GM13976 (cell line): Measurements from ENCODE around the gene DCDC1.
A peak's percentile ranks its signal among the peaks of the same experiment; 100 is the strongest.

Experiments used
- DNase-seq: peaks from one replicate; pipeline ENCODE4 v3.0.0; 2012; ENCODE audit warnings: low spot score
- in situ Hi-C: fragments of 300-500 bp; cut with MboI; formaldehyde crosslinking; loops from one replicate; pipeline ENCODE4 v1.12.0; 2022; ENCODE audit warnings: low sequenced_read_pairs, mixed read lengths, inconsistent platforms; ENCODE audit not compliant: unreplicated experiment
- TF ChIP-seq, protein P1 (sequence below): IDR thresholded peaks from 2 replicates; pipeline ENCODE4 v1.5.1; 2012; ENCODE audit warnings: borderline replicate concordance, mild to moderate bottlenecking; ENCODE audit not compliant: insufficient read depth; ENCODE audit errors: extremely low read depth, missing control alignments, control extremely low read depth

Gene DCDC1

DNA sequence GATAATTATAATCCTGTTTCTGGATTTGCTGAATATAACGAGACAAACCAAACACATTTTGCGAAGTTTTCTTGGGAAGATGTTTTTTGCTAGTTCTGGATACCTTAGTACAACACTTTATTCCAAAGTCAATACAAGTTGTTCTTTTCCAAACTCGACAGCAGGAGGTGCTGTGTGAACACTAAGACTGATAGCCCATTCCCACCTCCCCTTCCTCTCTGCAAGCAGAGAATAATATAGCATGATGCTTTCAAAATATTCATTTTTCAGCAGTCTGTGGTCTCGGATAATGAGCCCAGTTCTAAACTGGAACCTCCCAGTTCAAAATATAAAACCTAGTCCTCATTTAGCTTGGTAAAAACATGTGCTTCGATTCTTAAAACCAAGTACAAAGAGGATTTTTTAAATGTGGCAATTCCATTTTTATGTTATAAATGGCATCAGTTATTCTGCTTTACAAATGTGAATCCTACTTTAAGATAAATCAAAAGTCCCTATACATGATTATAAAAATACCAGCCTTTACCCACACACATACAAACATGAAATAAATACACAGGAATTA lies 129.1 kb downstream of the DCDC1 start:
- DNase-seq, result no peak
- TF ChIP-seq, protein P1, sequence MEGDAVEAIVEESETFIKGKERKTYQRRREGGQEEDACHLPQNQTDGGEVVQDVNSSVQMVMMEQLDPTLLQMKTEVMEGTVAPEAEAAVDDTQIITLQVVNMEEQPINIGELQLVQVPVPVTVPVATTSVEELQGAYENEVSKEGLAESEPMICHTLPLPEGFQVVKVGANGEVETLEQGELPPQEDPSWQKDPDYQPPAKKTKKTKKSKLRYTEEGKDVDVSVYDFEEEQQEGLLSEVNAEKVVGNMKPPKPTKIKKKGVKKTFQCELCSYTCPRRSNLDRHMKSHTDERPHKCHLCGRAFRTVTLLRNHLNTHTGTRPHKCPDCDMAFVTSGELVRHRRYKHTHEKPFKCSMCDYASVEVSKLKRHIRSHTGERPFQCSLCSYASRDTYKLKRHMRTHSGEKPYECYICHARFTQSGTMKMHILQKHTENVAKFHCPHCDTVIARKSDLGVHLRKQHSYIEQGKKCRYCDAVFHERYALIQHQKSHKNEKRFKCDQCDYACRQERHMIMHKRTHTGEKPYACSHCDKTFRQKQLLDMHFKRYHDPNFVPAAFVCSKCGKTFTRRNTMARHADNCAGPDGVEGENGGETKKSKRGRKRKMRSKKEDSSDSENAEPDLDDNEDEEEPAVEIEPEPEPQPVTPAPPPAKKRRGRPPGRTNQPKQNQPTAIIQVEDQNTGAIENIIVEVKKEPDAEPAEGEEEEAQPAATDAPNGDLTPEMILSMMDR, result peak; percentile 42
- in situ Hi-C loops, result loop anchor here (25.0 kb wide), 1 partner anchor 722 kb away; no protein-coding TSS in a partner anchor

DNA sequence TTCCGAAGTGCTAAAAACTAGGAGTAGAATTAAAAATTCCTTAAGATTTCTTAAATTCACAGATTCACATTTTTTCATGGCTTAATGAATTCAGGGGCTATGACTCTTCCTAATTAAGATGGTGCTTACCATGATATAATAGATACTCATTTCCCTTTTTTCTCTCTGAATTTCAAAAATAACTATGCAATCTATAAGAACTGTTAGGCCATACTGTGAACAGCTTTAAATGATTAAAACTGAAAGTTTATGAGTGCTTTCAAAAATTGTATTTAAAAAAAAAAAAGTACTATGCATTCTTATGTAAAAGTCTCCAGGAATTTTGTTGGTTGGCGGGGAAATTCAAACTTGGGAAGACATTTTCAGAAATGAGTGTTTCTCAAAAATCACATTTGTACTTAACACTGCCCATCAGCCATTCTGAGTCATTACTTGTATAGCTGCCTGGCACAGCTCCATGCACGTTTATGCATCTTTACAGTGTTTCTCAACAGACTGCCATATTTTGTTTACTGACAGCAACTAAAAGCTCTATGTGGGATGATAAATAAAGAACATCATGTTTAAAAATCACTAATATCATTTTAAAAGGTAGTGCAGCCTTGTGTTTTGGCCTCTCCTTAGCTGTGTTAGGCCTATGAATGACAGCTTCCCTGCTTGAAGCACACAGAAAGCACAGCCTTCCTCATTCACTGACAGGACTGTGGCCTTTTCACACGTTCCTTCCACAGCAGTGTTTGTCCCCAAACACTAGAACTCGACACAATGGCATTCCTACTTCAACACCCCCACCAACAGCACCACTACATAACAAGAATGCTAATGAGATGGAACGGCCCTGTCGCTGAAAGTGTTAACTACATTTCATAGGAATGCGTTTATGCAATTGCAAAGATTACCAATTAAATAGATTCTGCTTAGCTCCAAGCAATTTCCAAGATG lies 131.4 kb downstream of the DCDC1 start:
- no peak for DNase-seq
- TF ChIP-seq, protein P1, result no peak
- in situ Hi-C loops, result loop anchor here (25.0 kb wide), 1 partner anchor 724 kb away; no protein-coding TSS in a partner anchor

DNA sequence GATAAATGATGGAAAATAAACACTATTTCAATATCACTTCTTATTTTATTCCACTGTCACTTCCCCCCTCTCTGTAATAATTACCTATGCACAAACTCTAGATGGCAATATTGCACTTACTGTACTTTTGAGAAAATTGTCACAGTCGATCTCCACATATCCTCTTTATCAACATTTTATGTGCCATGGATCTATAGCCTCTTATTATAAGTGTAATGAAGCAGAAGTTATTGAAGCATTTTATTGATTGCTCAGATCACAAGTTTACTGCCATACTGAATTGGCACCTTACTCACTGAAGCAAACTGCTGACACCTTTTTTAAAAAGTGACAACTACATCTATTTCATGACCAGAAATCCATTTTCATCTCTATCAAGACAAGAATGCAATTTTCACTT lies 133.4 kb downstream of the DCDC1 start:
- TF ChIP-seq, protein P1, result no peak
- in situ Hi-C loops, result loop anchor here (25.0 kb wide), 1 partner anchor 726 kb away; no protein-coding TSS in a partner anchor
- DNase-seq, result no peak

DNA sequence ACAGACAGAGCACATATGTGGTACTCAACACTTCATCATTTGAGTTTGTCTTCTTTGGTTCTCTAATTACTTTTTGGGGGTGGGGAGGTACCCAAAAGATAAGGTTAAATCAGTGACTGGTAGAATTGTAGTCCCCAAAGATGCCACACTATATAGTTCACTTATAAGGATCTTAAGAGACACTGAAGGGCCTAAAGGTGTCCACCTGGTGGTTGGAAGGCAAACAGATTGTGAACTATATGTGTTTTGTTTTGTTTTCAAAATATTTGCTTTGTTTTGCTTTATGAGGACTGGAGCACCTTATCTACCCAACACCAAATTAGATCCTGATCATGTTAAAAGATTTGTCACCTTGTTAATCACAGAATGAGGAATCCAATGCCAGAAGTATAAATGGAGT lies 136.1 kb downstream of the DCDC1 start:
- in situ Hi-C loops, result loop anchor here (25.0 kb wide), 1 partner anchor 729 kb away; no protein-coding TSS in a partner anchor
- DNase-seq, result no peak

DNA sequence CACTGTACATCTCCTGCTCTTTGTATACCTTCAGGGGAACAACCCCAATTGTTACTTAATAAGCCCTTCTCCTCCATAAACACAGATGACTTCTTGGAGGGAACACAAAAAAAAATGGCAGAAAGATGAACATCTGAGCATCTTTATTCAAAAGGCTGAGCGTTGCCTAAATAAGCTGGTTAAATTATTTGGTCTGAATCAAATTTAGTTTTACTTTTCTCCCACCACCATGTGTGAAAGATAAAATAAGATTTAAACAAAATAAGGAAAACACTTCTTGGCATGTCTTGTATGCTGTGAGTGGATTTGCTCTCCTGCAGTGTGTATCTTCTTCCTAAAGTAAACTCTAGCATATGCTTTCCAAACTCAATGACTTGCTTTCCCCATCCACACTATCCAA lies 137.9 kb downstream of the DCDC1 start:
- in situ Hi-C loops, result loop anchor here (25.0 kb wide), 1 partner anchor 731 kb away; no protein-coding TSS in a partner anchor
- TF ChIP-seq, protein P1, result no peak
- DNase-seq, result no peak

More for the DNA sequence above, 136.1 kb downstream of the DCDC1 start:
- TF ChIP-seq, protein P1, result no peak

DNA sequence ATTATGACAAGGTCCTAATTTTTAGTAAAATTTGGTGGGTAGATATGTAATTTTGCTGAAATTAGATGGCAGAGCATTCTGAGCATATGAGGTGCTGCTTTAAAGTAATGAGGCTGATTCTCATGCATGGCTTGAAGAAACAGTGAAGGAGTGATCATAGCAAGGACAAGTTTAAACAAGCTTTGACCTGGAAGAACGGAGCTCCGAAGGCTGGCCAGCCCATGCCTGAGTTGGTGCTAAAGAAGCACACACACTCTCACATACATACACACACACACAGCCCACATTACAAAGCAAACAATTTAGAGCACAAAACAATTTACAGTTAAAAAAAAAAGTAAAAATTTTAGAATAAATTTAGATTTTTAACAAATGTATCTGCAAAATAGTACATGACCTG lies 150.7 kb downstream of the DCDC1 start:
- TF ChIP-seq, protein P1, result no peak
- in situ Hi-C loops, result no loop called here
- no peak for DNase-seq
